ENCODE measurements around the gene ZNF28.
"Not testable (repeated sequence)": the region's sequence is repeated elsewhere in the genome, so short reads cannot be mapped to it uniquely, and the experiment has no call there.

ZNF28 gene

GRCh38 chr19:52782864-52783263 lies 38.6 kb downstream of the ZNF28 start:
- not testable (repeated sequence) for DNase-seq

GRCh38 chr19:52778811-52779210 lies 42.6 kb downstream of the ZNF28 start:
- no peak for DNase-seq

DNA sequence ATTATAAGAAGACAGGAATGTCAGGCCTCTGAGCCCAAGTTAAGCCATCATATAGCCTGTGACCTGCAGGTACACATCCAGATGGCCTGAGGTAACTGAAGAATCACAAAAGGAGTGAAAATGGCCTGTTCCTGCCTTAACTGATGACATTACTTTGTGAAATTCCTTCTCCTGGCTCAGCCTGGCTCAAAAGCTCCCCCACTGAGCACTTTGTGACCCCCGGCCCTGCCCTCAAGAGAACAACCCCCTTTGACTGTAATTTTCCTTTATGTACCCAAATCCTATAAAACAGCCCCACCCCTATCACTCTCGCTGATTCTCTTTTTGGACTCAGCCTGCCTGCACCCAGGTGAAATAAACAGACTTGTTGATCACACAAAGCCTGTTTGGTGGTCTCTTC lies 65.0 kb downstream of the ZNF28 start:
- DNase-seq = not testable (repeated sequence)

- DNase-seq = no peak
These were observed 71.7 kb downstream of the ZNF28 start for GRCh38 chr19:52749780-52750179.

GRCh38 chr19:52748336-52748950 lies 73.0 kb downstream of the ZNF28 start:
- peak in 5 of 56 donors; percentile 0 to 41 (median 7) for DNase-seq

Measured in amygdala (tissue), 56 donors.